Measurements from ENCODE around the gene WDPCP. TPM values are rescaled to one million over a fixed set of nuclear protein-coding genes. Genes with fewer than 3 reads are reported as not detected.

The WDPCP gene
- total and polyA plus RNA-seq, 4 donors: 1.1 to 7.6 (median 2.7) TPM

GRCh38 chr2:63578767-63579166 lies 9.5 kb downstream of the WDPCP start:
- TF ChIP-seq EGR1 (IDR thresholded peaks at IDR 0.05; ENCODE audit: low read depth in 2 of 2) (no peak), JUND (IDR thresholded peaks at IDR 0.05) (no peak), ZBTB33 (IDR thresholded peaks at IDR 0.05) (no peak), RAD21 (IDR thresholded peaks at IDR 0.05) (no peak), YY1 (IDR thresholded peaks at IDR 0.05) (no peak), FOXA2 (IDR thresholded peaks at IDR 0.05) (no peak), CTCF (IDR thresholded peaks at IDR 0.05; ENCODE audit: low read depth, low read length, missing input control) (no peak), FOXA1 (IDR thresholded peaks at IDR 0.05) (no peak), SP1 (IDR thresholded peaks at IDR 0.05) (no peak), TAF1 (conservative IDR thresholded peaks at IDR 0.05) (no peak), GABPA (IDR thresholded peaks at IDR 0.05 in 1 of 2, conservative IDR thresholded peaks at IDR 0.05 in 1 of 2) (no peak), MAX (IDR thresholded peaks at IDR 0.05) (no peak), ATF3 (IDR thresholded peaks at IDR 0.05) (no peak), NR2F2 (IDR thresholded peaks at IDR 0.05) (no peak), REST (IDR thresholded peaks at IDR 0.05) (no peak)
- 96% methylated on average over 3 of the region's 3 CpGs for WGBS
- Histone ChIP-seq H3K9me3 (ENCODE audit: control insufficient read depth in 4 of 4, low read length in 3 of 4) (no peaks in the 10 kb centered on the region), H3K9ac (ENCODE audit: low read depth in 1 of 2, low read length in 2 of 2) (no peak overlapping the region), H3K27ac (ENCODE audit: low read depth in 1 of 2, low read length in 2 of 2) (no peak overlapping the region), H3K36me3 (ENCODE audit: control insufficient read depth in 4 of 4, insufficient read depth in 3 of 4, low read depth in 1 of 4, low read length in 3 of 4) (no peaks in the 10 kb centered on the region), H3K27me3 (ENCODE audit: control insufficient read depth in 4 of 4, insufficient read depth in 4 of 4, low read length in 3 of 4) (no peaks in the 10 kb centered on the region), H3K4me1 (ENCODE audit: control insufficient read depth in 4 of 4, insufficient read depth in 4 of 4, low read length in 3 of 4) (peaks cover 0 to 9% (median 0%) of the 10 kb centered on the region in 4 donors), H3K4me3 (ENCODE audit: low read depth in 1 of 3, low read length in 3 of 3) (no peak overlapping the region)
- DNase-seq (ENCODE audit: low spot score): no peak

- Histone ChIP-seq H3K9me3 (ENCODE audit: control insufficient read depth in 4 of 4, low read length in 3 of 4) (no peaks in the 10 kb centered on the region), H3K4me3 (ENCODE audit: low read depth in 1 of 3, low read length in 3 of 3) (no peak overlapping the region), H3K36me3 (ENCODE audit: control insufficient read depth in 4 of 4, insufficient read depth in 3 of 4, low read depth in 1 of 4, low read length in 3 of 4) (no peaks in the 10 kb centered on the region), H3K4me1 (ENCODE audit: control insufficient read depth in 4 of 4, insufficient read depth in 4 of 4, low read length in 3 of 4) (peaks cover 0 to 6% (median 0%) of the 10 kb centered on the region in 4 donors), H3K27me3 (ENCODE audit: control insufficient read depth in 4 of 4, insufficient read depth in 4 of 4, low read length in 3 of 4) (no peaks in the 10 kb centered on the region), H3K9ac (ENCODE audit: low read depth in 1 of 2, low read length in 2 of 2) (no peak overlapping the region), H3K27ac (ENCODE audit: low read depth in 1 of 2, low read length in 2 of 2) (no peak overlapping the region)
- DNase-seq (ENCODE audit: low spot score): no peak
- TF ChIP-seq GABPA (IDR thresholded peaks at IDR 0.05 in 1 of 2, conservative IDR thresholded peaks at IDR 0.05 in 1 of 2): no peak
- no peak for TF ChIP-seq RAD21 (IDR thresholded peaks at IDR 0.05)
- no peak for TF ChIP-seq NR2F2 (IDR thresholded peaks at IDR 0.05)
- no peak for TF ChIP-seq JUND (IDR thresholded peaks at IDR 0.05)
- no peak for TF ChIP-seq FOXA1 (IDR thresholded peaks at IDR 0.05)
- TF ChIP-seq ATF3 (IDR thresholded peaks at IDR 0.05): no peak
- no peak for TF ChIP-seq FOXA2 (IDR thresholded peaks at IDR 0.05)
- TF ChIP-seq CTCF (IDR thresholded peaks at IDR 0.05; ENCODE audit: low read depth, low read length, missing input control): no peak
- no peak for TF ChIP-seq REST (IDR thresholded peaks at IDR 0.05)
- TF ChIP-seq EGR1 (IDR thresholded peaks at IDR 0.05; ENCODE audit: low read depth in 2 of 2): no peak
- TF ChIP-seq RXRA (IDR thresholded peaks at IDR 0.05): no peak
- no peak for TF ChIP-seq SP1 (IDR thresholded peaks at IDR 0.05)
Measured at GRCh38 chr2:63576546-63576945, 11.7 kb downstream of the WDPCP start.
